Lung (tissue), 12 donors: ENCODE measurements around the gene ZNF148. TPM values are rescaled to one million over a fixed set of nuclear protein-coding genes. Genes with fewer than 3 reads are reported as not detected.

ENCODE experiments used
- ATAC-seq: fragments of 200-7000 bp; cut with Tn5 transposase; one replicate; pipeline ENCODE4 v1.9.1; 2020; ENCODE audit warnings: moderate number of reproducible peaks; ENCODE audit not compliant: insufficient read depth, low FRiP score
- DNase-seq, 3 donors: peaks; one replicate each; pipeline ENCODE4 v3.0.0-alpha.2; 2013 to 2017
- H3K27ac ChIP-seq, 2 donors: one replicate each; pipeline ENCODE4 v1.5.1; 2013; ENCODE audit warnings: mild to moderate bottlenecking in 2 of 2, moderate library complexity in 2 of 2, control low read depth in 1 of 2, inconsistent platforms in 1 of 2, low read depth in 1 of 2, low read length in 1 of 2
- H3K27me3 ChIP-seq, 3 donors: one replicate each; pipeline ENCODE4 v1.5.1; 2013; ENCODE audit warnings: low read length in 2 of 3; ENCODE audit not compliant: control insufficient read depth in 3 of 3, insufficient read depth in 3 of 3
- H3K36me3 ChIP-seq, 4 donors: one replicate each; pipeline ENCODE4 v1.5.1; 2013; ENCODE audit warnings: low read length in 4 of 4, mild to moderate bottlenecking in 1 of 4, moderate library complexity in 1 of 4; ENCODE audit not compliant: control insufficient read depth in 4 of 4, insufficient read depth in 4 of 4
- H3K4me1 ChIP-seq, 5 donors: one replicate each; pipeline ENCODE4 v1.5.1; 2013; ENCODE audit warnings: low read length in 5 of 5, mild to moderate bottlenecking in 2 of 5, moderate library complexity in 1 of 5; ENCODE audit not compliant: control insufficient read depth in 5 of 5, insufficient read depth in 5 of 5
- H3K4me3 ChIP-seq: one replicate; pipeline ENCODE4 v1.5.1; 2013; ENCODE audit warnings: mild to moderate bottlenecking, control low read depth, moderate library complexity
- H3K9ac ChIP-seq, 2 donors: one replicate each; pipeline ENCODE4 v1.5.1; 2013; ENCODE audit warnings: low read length in 2 of 2, control low read depth in 1 of 2; ENCODE audit not compliant: insufficient read depth in 1 of 2
- H3K9me3 ChIP-seq, 4 donors: one replicate each; pipeline ENCODE4 v1.5.1; 2013; ENCODE audit warnings: low read length in 3 of 4, mild to moderate bottlenecking in 1 of 4, moderate library complexity in 1 of 4; ENCODE audit not compliant: control insufficient read depth in 4 of 4, insufficient read depth in 3 of 4
- WGBS, 2 donors: extraction: QIAGEN DNeasy Blood & Tissue Kit; methylation state at CpG; one replicate each; pipeline ENCODE4 v1.1.7; 2013; 5-methylcytosine and 5-hydroxymethylcytosine counted together
- polyA plus RNA-seq, 2 donors: library from polyadenylated mRNA; stranded (reverse); fragments of 200-250 nt; gene quantifications; one replicate each; pipeline ENCODE4 v1.2.1, GENCODE V29; 2013
- total RNA-seq, 2 donors: library from RNA; depleted of rRNA in 1 of 2; stranded (reverse); fragments of >200 nt in 1 of 2; gene quantifications; one replicate each; pipeline ENCODE4 v1.2.1, GENCODE V29; 2014 to 2021
- TF ChIP-seq, protein P1 (sequence below): IDR thresholded peaks from 2 replicates; pipeline ENCODE4 v1.5.1; 2012; ENCODE audit warnings: mild to moderate bottlenecking; ENCODE audit errors: control extremely low read depth, extremely low read depth
- donor health status: control.
- donor health status: control.
- donor health status: Bipolar disorder and iron deficiency.
- donor health status: healthy.
- donor health status: DM: yes; HTN: yes; CAD: no.

The ZNF148 gene
- total and polyA plus RNA-seq, 4 donors, result 3.5 to 46.2 (median 20.4) TPM

GRCh38 chr3:125381314-125381713, 6.2 kb upstream of the ZNF148 start:
- no peak overlapping the region for H3K4me3 ChIP-seq
- WGBS, 2 donors, result 74 to 76% methylated on average over 2 of the region's 2 CpGs
- no peak overlapping the region for H3K27ac ChIP-seq
- no peak overlapping the region for H3K9ac ChIP-seq
- no peak for ATAC-seq
- no peak for DNase-seq
- H3K36me3 ChIP-seq, result no peaks in the 10 kb centered on the region
- TF ChIP-seq, protein P1, sequence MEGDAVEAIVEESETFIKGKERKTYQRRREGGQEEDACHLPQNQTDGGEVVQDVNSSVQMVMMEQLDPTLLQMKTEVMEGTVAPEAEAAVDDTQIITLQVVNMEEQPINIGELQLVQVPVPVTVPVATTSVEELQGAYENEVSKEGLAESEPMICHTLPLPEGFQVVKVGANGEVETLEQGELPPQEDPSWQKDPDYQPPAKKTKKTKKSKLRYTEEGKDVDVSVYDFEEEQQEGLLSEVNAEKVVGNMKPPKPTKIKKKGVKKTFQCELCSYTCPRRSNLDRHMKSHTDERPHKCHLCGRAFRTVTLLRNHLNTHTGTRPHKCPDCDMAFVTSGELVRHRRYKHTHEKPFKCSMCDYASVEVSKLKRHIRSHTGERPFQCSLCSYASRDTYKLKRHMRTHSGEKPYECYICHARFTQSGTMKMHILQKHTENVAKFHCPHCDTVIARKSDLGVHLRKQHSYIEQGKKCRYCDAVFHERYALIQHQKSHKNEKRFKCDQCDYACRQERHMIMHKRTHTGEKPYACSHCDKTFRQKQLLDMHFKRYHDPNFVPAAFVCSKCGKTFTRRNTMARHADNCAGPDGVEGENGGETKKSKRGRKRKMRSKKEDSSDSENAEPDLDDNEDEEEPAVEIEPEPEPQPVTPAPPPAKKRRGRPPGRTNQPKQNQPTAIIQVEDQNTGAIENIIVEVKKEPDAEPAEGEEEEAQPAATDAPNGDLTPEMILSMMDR, result no peak
- H3K9me3 ChIP-seq, result no peaks in the 10 kb centered on the region
- peaks cover 0 to 1% (median 0%) of the 10 kb centered on the region in 5 donors for H3K4me1 ChIP-seq
- peaks cover 0 to 2% (median 0%) of the 10 kb centered on the region in 3 donors for H3K27me3 ChIP-seq

DNA sequence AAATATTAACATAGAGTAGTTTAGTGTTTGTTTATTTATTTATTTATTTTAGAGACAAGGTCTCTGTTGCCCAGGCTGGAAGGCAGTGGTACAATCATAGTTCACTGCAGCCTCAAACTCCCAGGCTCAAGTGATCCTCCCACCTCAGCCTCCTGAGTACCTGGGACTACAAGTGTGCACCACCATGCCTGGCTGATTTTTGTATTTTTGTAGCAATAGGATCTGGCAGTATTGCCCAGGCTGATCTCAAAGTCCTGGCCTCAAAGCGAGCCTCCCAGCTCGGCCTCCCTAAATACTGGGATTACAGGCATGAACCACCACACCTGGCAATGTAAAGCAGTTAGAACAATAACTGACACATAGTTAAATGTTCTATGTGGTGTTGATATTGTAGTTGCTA, 4.4 kb upstream of the ZNF148 start:
- DNase-seq, result no peak
- H3K4me1 ChIP-seq, result peaks cover 0 to 6% (median 5%) of the 10 kb centered on the region in 5 donors
- no peak overlapping the region for H3K27ac ChIP-seq
- no peak for ATAC-seq
- TF ChIP-seq, protein P1, result no peak
- 96 to 100% methylated on average over 2 of the region's 2 CpGs for WGBS, 2 donors
- no peak overlapping the region for H3K9ac ChIP-seq
- H3K27me3 ChIP-seq, result peaks cover 0 to 2% (median 0%) of the 10 kb centered on the region in 3 donors
- no peak overlapping the region for H3K4me3 ChIP-seq
- no peaks in the 10 kb centered on the region for H3K9me3 ChIP-seq
- H3K36me3 ChIP-seq, result no peaks in the 10 kb centered on the region

- WGBS, 2 donors, result 81 to 87% methylated on average over 2 of the region's 2 CpGs
- Histone ChIP-seq H3K4me3 (no peak overlapping the region), H3K27me3 (peaks cover 0 to 2% (median 0%) of the 10 kb centered on the region in 3 donors), H3K9ac (no peak overlapping the region), H3K27ac (no peak overlapping the region), H3K36me3 (no peaks in the 10 kb centered on the region), H3K4me1 (peaks cover 0 to 10% (median 5%) of the 10 kb centered on the region in 5 donors), H3K9me3 (no peaks in the 10 kb centered on the region)
- ATAC-seq, result no peak
- DNase-seq, result no peak
- TF ChIP-seq, protein P1, result no peak
Measured at GRCh38 chr3:125378762-125379161, 3.6 kb upstream of the ZNF148 start.
